ENCODE results near the gene IGF1R. TPM values are rescaled to one million over a fixed set of nuclear protein-coding genes. Genes with fewer than 3 reads are reported as not detected.

Gene IGF1R
- total and polyA plus RNA-seq, 3 experiments from 2014 or later: 2.1 to 11.3 (median 10.9) TPM

GRCh38 chr15:98735895-98736617 is 87.7 kb downstream of the IGF1R start:
- CTCF ChIA-PET: no interaction called here
- Histone ChIP-seq H3K4me3 (ENCODE audit: low read length) (no peak overlapping the region), H3K9me3 (ENCODE audit: low read length) (no peaks in the 10 kb centered on the region), H3K27ac (ENCODE audit: low read depth, low read length) (no peak overlapping the region), H3K36me3 (ENCODE audit: insufficient read depth, low read length) (no peaks in the 10 kb centered on the region), H3K27me3 (ENCODE audit: insufficient read depth, low read length, poor library complexity, severe bottlenecking) (no peaks in the 10 kb centered on the region), H3K4me1 (ENCODE audit: insufficient read depth, low read length) (peaks cover 17% of the 10 kb centered on the region)
- Mint-ChIP-seq H3K9me3 (peaks cover 0 to 2% (median 0%) of the 10 kb centered on the region in 5 donors), H3K27me3 (no peaks in the 10 kb centered on the region), H3K4me3 (no peak overlapping the region), H3K27ac (no peak overlapping the region), H3K36me3 (peaks cover 0 to 2% (median 0%) of the 10 kb centered on the region in 3 donors), H3K4me1 (peaks cover 4 to 13% (median 6%) of the 10 kb centered on the region in 3 donors)
- DNase-seq: no peak
- POLR2A ChIA-PET: no interaction called here

GRCh38 chr15:98737159-98737558 is 88.8 kb downstream of the IGF1R start:
- peaks cover 4 to 13% (median 6%) of the 10 kb centered on the region in 3 donors for H3K4me1 Mint-ChIP-seq
- H3K27ac ChIP-seq (ENCODE audit: low read depth, low read length): no peak overlapping the region
- no peaks in the 10 kb centered on the region for H3K27me3 ChIP-seq (ENCODE audit: insufficient read depth, low read length, poor library complexity, severe bottlenecking)
- no peak overlapping the region for H3K27ac Mint-ChIP-seq
- no peaks in the 10 kb centered on the region for H3K9me3 ChIP-seq (ENCODE audit: low read length)
- peaks cover 0 to 2% (median 0%) of the 10 kb centered on the region in 5 donors for H3K9me3 Mint-ChIP-seq
- no peaks in the 10 kb centered on the region for H3K36me3 ChIP-seq (ENCODE audit: insufficient read depth, low read length)
- H3K4me3 ChIP-seq (ENCODE audit: low read length): no peak overlapping the region
- H3K4me1 ChIP-seq (ENCODE audit: insufficient read depth, low read length): peaks cover 17% of the 10 kb centered on the region
- H3K27me3 Mint-ChIP-seq: peaks cover 0 to 1% of the 10 kb centered on the region in 2 donors
- H3K36me3 Mint-ChIP-seq: peaks cover 0 to 2% (median 0%) of the 10 kb centered on the region in 3 donors
- no peak for DNase-seq
- ChIA-PET POLR2A (no interaction called here), CTCF (no interaction called here)
- H3K4me3 Mint-ChIP-seq: no peak overlapping the region

- H3K27ac ChIP-seq (ENCODE audit: low read depth, low read length): no peak overlapping the region
- CTCF ChIA-PET: no interaction called here
These were observed 89.4 kb downstream of the IGF1R start for GRCh38 chr15:98737721-98738120.

GRCh38 chr15:98738689-98739401 is 90.5 kb downstream of the IGF1R start:
- peaks cover 0 to 4% (median 0%) of the 10 kb centered on the region in 5 donors for H3K9me3 Mint-ChIP-seq
- Histone ChIP-seq H3K4me3 (ENCODE audit: low read length) (no peak overlapping the region), H3K36me3 (ENCODE audit: insufficient read depth, low read length) (no peaks in the 10 kb centered on the region), H3K27me3 (ENCODE audit: insufficient read depth, low read length, poor library complexity, severe bottlenecking) (no peaks in the 10 kb centered on the region), H3K27ac (ENCODE audit: low read depth, low read length) (no peak overlapping the region), H3K9me3 (ENCODE audit: low read length) (no peaks in the 10 kb centered on the region), H3K4me1 (ENCODE audit: insufficient read depth, low read length) (peaks cover 17% of the 10 kb centered on the region)
- peaks cover 1 to 4% of the 10 kb centered on the region in 2 donors for H3K27me3 Mint-ChIP-seq
- ChIA-PET CTCF (no interaction called here), POLR2A (no interaction called here)
- H3K4me1 Mint-ChIP-seq: peaks cover 4 to 9% (median 6%) of the 10 kb centered on the region in 3 donors
- H3K27ac Mint-ChIP-seq: no peak overlapping the region
- H3K36me3 Mint-ChIP-seq: peaks cover 0 to 2% (median 0%) of the 10 kb centered on the region in 3 donors
- no peak for DNase-seq
- no peak overlapping the region for H3K4me3 Mint-ChIP-seq

More at GRCh38 chr15:98737721-98738120, 89.4 kb downstream of the IGF1R start:
- Histone ChIP-seq H3K27me3 (ENCODE audit: insufficient read depth, low read length, poor library complexity, severe bottlenecking) (no peaks in the 10 kb centered on the region), H3K4me3 (ENCODE audit: low read length) (no peak overlapping the region), H3K9me3 (ENCODE audit: low read length) (no peaks in the 10 kb centered on the region), H3K4me1 (ENCODE audit: insufficient read depth, low read length) (peaks cover 17% of the 10 kb centered on the region), H3K36me3 (ENCODE audit: insufficient read depth, low read length) (no peaks in the 10 kb centered on the region)
- Mint-ChIP-seq H3K36me3 (peaks cover 0 to 2% (median 0%) of the 10 kb centered on the region in 3 donors), H3K27me3 (peaks cover 0 to 1% of the 10 kb centered on the region in 2 donors), H3K9me3 (peaks cover 0 to 2% (median 0%) of the 10 kb centered on the region in 5 donors), H3K4me1 (peaks cover 4 to 13% (median 6%) of the 10 kb centered on the region in 3 donors), H3K27ac (no peak overlapping the region), H3K4me3 (no peak overlapping the region)
- DNase-seq: no peak
- POLR2A ChIA-PET: no interaction called here

GRCh38 chr15:98740295-98740694 is 92.0 kb downstream of the IGF1R start:
- no peaks in the 10 kb centered on the region for H3K36me3 ChIP-seq (ENCODE audit: insufficient read depth, low read length)
- H3K27me3 Mint-ChIP-seq: peaks cover 7 to 10% of the 10 kb centered on the region in 2 donors
- peaks cover 17% of the 10 kb centered on the region for H3K4me1 ChIP-seq (ENCODE audit: insufficient read depth, low read length)
- no peak for DNase-seq
- no peak overlapping the region for H3K4me3 Mint-ChIP-seq
- H3K9me3 Mint-ChIP-seq: peaks cover 0 to 4% (median 0%) of the 10 kb centered on the region in 5 donors
- H3K4me3 ChIP-seq (ENCODE audit: low read length): no peak overlapping the region
- peaks cover 0 to 2% (median 0%) of the 10 kb centered on the region in 3 donors for H3K36me3 Mint-ChIP-seq
- H3K27me3 ChIP-seq (ENCODE audit: insufficient read depth, low read length, poor library complexity, severe bottlenecking): no peaks in the 10 kb centered on the region
- H3K27ac Mint-ChIP-seq: no peak overlapping the region
- CTCF ChIA-PET: interaction anchor here (1.3 kb wide), 1 partner anchor 39 kb away, joined by 3 read pairs; no protein-coding TSS in a partner anchor
- H3K27ac ChIP-seq (ENCODE audit: low read depth, low read length): no peak overlapping the region
- H3K9me3 ChIP-seq (ENCODE audit: low read length): no peaks in the 10 kb centered on the region
- peaks cover 0 to 11% (median 11%) of the 10 kb centered on the region in 3 donors for H3K4me1 Mint-ChIP-seq
- POLR2A ChIA-PET: no interaction called here

- Mint-ChIP-seq H3K27ac (no peak overlapping the region), H3K4me1 (peaks cover 6 to 16% (median 12%) of the 10 kb centered on the region in 3 donors), H3K27me3 (peaks cover 7 to 10% of the 10 kb centered on the region in 2 donors)
These were observed 92.6 kb downstream of the IGF1R start for GRCh38 chr15:98740963-98741362.

GRCh38 chr15:98743177-98743576 is 94.8 kb downstream of the IGF1R start:
- no peaks in the 10 kb centered on the region for H3K36me3 Mint-ChIP-seq
- no peak for DNase-seq
- H3K27ac Mint-ChIP-seq: no peak overlapping the region
- H3K9me3 Mint-ChIP-seq: peaks cover 0 to 4% (median 0%) of the 10 kb centered on the region in 5 donors
- Histone ChIP-seq H3K4me3 (ENCODE audit: low read length) (no peak overlapping the region), H3K4me1 (ENCODE audit: insufficient read depth, low read length) (peaks cover 19% of the 10 kb centered on the region), H3K36me3 (ENCODE audit: insufficient read depth, low read length) (no peaks in the 10 kb centered on the region), H3K27ac (ENCODE audit: low read depth, low read length) (no peak overlapping the region), H3K27me3 (ENCODE audit: insufficient read depth, low read length, poor library complexity, severe bottlenecking) (no peaks in the 10 kb centered on the region), H3K9me3 (ENCODE audit: low read length) (no peaks in the 10 kb centered on the region)
- peaks cover 7 to 14% of the 10 kb centered on the region in 2 donors for H3K27me3 Mint-ChIP-seq
- H3K4me1 Mint-ChIP-seq: peaks cover 9 to 19% (median 19%) of the 10 kb centered on the region in 3 donors
- CTCF ChIA-PET: no interaction called here
- POLR2A ChIA-PET: no interaction called here
- H3K4me3 Mint-ChIP-seq: no peak overlapping the region

More at GRCh38 chr15:98740963-98741362, 92.6 kb downstream of the IGF1R start:
- Histone ChIP-seq H3K4me3 (ENCODE audit: low read length) (no peak overlapping the region), H3K27ac (ENCODE audit: low read depth, low read length) (no peak overlapping the region), H3K9me3 (ENCODE audit: low read length) (no peaks in the 10 kb centered on the region), H3K36me3 (ENCODE audit: insufficient read depth, low read length) (no peaks in the 10 kb centered on the region), H3K4me1 (ENCODE audit: insufficient read depth, low read length) (peaks cover 22% of the 10 kb centered on the region), H3K27me3 (ENCODE audit: insufficient read depth, low read length, poor library complexity, severe bottlenecking) (no peaks in the 10 kb centered on the region)
- peaks cover 0 to 4% (median 0%) of the 10 kb centered on the region in 5 donors for H3K9me3 Mint-ChIP-seq
- CTCF ChIA-PET: interaction anchor here (1.3 kb wide), 1 partner anchor 38 kb away, joined by 3 read pairs; no protein-coding TSS in a partner anchor
- peaks cover 0 to 2% (median 0%) of the 10 kb centered on the region in 3 donors for H3K36me3 Mint-ChIP-seq
- no peak for DNase-seq
- no peak overlapping the region for H3K4me3 Mint-ChIP-seq
- POLR2A ChIA-PET: no interaction called here

GRCh38 chr15:98744506-98744905 is 96.2 kb downstream of the IGF1R start:
- H3K27me3 Mint-ChIP-seq: peaks cover 9 to 14% of the 10 kb centered on the region in 2 donors
- no peaks in the 10 kb centered on the region for H3K36me3 Mint-ChIP-seq
- H3K27me3 ChIP-seq (ENCODE audit: insufficient read depth, low read length, poor library complexity, severe bottlenecking): no peaks in the 10 kb centered on the region
- H3K9me3 ChIP-seq (ENCODE audit: low read length): no peaks in the 10 kb centered on the region
- no peak overlapping the region for H3K4me3 ChIP-seq (ENCODE audit: low read length)
- H3K4me3 Mint-ChIP-seq: no peak overlapping the region
- CTCF ChIA-PET: no interaction called here
- H3K4me1 ChIP-seq (ENCODE audit: insufficient read depth, low read length): peaks cover 19% of the 10 kb centered on the region
- DNase-seq: no peak
- peaks cover 0 to 4% (median 0%) of the 10 kb centered on the region in 5 donors for H3K9me3 Mint-ChIP-seq
- H3K4me1 Mint-ChIP-seq: peaks cover 9 to 14% (median 13%) of the 10 kb centered on the region in 3 donors
- no peak overlapping the region for H3K27ac ChIP-seq (ENCODE audit: low read depth, low read length)
- H3K36me3 ChIP-seq (ENCODE audit: insufficient read depth, low read length): no peaks in the 10 kb centered on the region
- H3K27ac Mint-ChIP-seq: no peak overlapping the region
- POLR2A ChIA-PET: no interaction called here

All from CD8-positive, alpha-beta memory T cell (primary cell).